ENCODE measurements around the gene HDAC4. TPM values are rescaled to one million over a fixed set of nuclear protein-coding genes. Genes with fewer than 3 reads are reported as not detected.

The HDAC4 gene
- total RNA-seq, 2 donors from 2014 or later, result 8.1 to 20.1 TPM

- TF ChIP-seq, protein P1, sequence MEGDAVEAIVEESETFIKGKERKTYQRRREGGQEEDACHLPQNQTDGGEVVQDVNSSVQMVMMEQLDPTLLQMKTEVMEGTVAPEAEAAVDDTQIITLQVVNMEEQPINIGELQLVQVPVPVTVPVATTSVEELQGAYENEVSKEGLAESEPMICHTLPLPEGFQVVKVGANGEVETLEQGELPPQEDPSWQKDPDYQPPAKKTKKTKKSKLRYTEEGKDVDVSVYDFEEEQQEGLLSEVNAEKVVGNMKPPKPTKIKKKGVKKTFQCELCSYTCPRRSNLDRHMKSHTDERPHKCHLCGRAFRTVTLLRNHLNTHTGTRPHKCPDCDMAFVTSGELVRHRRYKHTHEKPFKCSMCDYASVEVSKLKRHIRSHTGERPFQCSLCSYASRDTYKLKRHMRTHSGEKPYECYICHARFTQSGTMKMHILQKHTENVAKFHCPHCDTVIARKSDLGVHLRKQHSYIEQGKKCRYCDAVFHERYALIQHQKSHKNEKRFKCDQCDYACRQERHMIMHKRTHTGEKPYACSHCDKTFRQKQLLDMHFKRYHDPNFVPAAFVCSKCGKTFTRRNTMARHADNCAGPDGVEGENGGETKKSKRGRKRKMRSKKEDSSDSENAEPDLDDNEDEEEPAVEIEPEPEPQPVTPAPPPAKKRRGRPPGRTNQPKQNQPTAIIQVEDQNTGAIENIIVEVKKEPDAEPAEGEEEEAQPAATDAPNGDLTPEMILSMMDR (IDR thresholded peaks at IDR 0.05), result no peak
- H3K4me1 ChIP-seq, result peaks cover 0 to 60% of the 10 kb centered on the region in 2 donors
- no peak for DNase-seq (ENCODE audit: low spot score)
- H3K36me3 ChIP-seq, result no peaks in the 10 kb centered on the region
- no peak overlapping the region for H3K4me3 ChIP-seq
- H3K27ac ChIP-seq, result peak overlapping the region; percentile 94 to 96
- no peaks in the 10 kb centered on the region for H3K27me3 ChIP-seq
- H3K9me3 ChIP-seq, result no peaks in the 10 kb centered on the region
These were observed 161.8 kb downstream of the HDAC4 start for GRCh38 chr2:239238839-239239606.

- no peaks in the 10 kb centered on the region for H3K9me3 ChIP-seq
- TF ChIP-seq, protein P1 (IDR thresholded peaks at IDR 0.05), result no peak
- H3K4me1 ChIP-seq, result peaks cover 0 to 57% of the 10 kb centered on the region in 2 donors
- no peaks in the 10 kb centered on the region for H3K27me3 ChIP-seq
- H3K4me3 ChIP-seq, result no peak overlapping the region
- H3K36me3 ChIP-seq, result no peaks in the 10 kb centered on the region
- no peak for DNase-seq (ENCODE audit: low spot score)
- peak overlapping the region; percentile 94 to 96 for H3K27ac ChIP-seq
These were observed 162.4 kb downstream of the HDAC4 start for GRCh38 chr2:239238381-239238780.

GRCh38 chr2:239236808-239237205, 164.0 kb downstream of the HDAC4 start:
- Histone ChIP-seq H3K4me1 (peaks cover 0 to 57% of the 10 kb centered on the region in 2 donors), H3K27me3 (no peaks in the 10 kb centered on the region), H3K9me3 (no peaks in the 10 kb centered on the region), H3K36me3 (no peaks in the 10 kb centered on the region), H3K4me3 (no peak overlapping the region), H3K27ac (peak overlapping the region; percentile 34 to 45)
- no peak for DNase-seq (ENCODE audit: low spot score)
- TF ChIP-seq, protein P1 (IDR thresholded peaks at IDR 0.05), result no peak

DNA sequence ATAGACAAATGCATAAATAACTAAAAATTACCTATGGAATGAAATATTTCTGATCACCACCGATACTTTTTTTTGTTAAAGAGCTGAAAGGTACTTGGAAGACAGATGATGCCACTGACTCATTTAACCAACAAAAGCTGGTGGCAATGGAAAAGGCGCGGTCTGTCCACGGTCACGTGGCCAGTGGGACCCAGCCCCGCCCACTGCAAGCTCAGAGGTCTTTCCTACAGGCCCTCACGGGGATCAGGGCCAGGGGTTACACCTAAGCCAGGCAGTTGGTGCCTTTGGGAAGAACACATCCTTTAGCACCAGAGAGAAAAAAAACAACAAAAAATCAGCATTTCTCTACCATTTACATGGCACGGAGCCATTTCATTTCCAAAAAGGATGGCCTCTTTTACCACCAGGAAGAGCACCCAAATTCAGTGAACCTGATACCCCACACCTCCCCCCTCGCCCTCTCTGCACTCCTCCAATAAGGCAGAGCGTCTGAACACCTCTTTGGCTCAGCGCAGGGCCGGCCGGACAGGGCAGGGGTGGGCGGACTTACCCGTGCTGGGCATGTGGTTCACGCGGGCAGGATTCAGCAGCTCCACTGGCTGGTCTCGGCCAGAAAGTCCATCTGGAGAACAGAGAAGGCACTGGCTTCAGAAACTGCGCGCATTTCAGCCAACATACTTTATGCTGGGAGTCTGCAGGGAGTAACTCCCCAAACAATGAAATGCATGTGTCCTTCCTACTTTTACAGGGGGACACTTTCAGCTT, 164.6 kb downstream of the HDAC4 start:
- Histone ChIP-seq H3K36me3 (no peaks in the 10 kb centered on the region), H3K27me3 (no peaks in the 10 kb centered on the region), H3K27ac (peak overlapping the region; percentile 34 to 45), H3K9me3 (no peaks in the 10 kb centered on the region), H3K4me1 (peaks cover 0 to 52% of the 10 kb centered on the region in 2 donors), H3K4me3 (no peak overlapping the region)
- TF ChIP-seq, protein P1 (IDR thresholded peaks at IDR 0.05), result no peak
- DNase-seq (ENCODE audit: low spot score), result no peak

GRCh38 chr2:239235311-239235710, 165.5 kb downstream of the HDAC4 start:
- Histone ChIP-seq H3K27me3 (no peaks in the 10 kb centered on the region), H3K36me3 (no peaks in the 10 kb centered on the region), H3K9me3 (no peaks in the 10 kb centered on the region), H3K27ac (peak overlapping the region in 1 of 2 donors; percentile 4), H3K4me1 (peaks cover 0 to 42% of the 10 kb centered on the region in 2 donors), H3K4me3 (no peak overlapping the region)
- DNase-seq (ENCODE audit: low spot score), result no peak
- TF ChIP-seq, protein P1 (IDR thresholded peaks at IDR 0.05), result no peak

All from right atrium auricular region (tissue), 2 donors.